ENCODE data around the gene R3HDM4.
A peak's percentile ranks its signal among the peaks of the same experiment; 100 is the strongest.
"Not testable (repeated sequence)": the region's sequence is repeated elsewhere in the genome, so short reads cannot be mapped to it uniquely, and the experiment has no call there.

Gene R3HDM4

DNA sequence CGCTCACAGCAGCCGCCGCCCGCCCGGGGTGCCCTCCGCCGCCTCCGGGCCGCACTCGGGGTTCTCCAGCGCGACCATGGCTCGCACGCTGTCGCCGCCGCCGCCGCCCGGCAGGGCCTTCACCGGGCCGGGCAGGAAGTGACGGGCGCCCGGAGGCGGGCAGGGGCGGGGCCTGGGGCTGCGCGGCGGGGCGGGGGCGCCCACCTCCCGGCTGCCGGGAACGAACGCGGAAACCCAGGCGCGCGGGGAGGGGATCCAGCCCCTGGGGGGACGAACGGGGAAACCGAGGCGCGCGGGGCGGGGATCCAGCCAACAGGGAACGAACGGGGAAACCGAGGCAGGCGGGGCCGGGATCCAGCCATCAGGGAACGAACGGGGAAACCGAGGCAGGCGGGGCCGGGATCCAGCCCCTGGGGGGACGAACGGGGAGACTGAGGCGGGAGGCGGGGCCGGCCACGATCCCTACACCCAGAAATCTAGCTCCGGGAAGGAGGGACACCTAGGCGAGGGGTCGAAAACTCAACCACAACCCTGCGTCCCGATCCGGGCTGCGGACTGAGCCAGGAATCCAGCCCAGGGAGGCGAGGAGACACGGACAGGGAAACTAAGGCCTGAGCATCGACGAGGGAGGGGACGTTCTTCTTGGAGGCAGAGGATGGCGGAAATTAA lies at the start of gene R3HDM4:
R3HDM4 (minus strand) TSS at position 140 of the 669 bp plus-strand sequence; CDS start at position 78, 62 bp downstream.
- DNase-seq (ENCODE audit: low read depth in 2 of 2, low spot score in 1 of 2), result peak; percentile 60 to 71

DNA sequence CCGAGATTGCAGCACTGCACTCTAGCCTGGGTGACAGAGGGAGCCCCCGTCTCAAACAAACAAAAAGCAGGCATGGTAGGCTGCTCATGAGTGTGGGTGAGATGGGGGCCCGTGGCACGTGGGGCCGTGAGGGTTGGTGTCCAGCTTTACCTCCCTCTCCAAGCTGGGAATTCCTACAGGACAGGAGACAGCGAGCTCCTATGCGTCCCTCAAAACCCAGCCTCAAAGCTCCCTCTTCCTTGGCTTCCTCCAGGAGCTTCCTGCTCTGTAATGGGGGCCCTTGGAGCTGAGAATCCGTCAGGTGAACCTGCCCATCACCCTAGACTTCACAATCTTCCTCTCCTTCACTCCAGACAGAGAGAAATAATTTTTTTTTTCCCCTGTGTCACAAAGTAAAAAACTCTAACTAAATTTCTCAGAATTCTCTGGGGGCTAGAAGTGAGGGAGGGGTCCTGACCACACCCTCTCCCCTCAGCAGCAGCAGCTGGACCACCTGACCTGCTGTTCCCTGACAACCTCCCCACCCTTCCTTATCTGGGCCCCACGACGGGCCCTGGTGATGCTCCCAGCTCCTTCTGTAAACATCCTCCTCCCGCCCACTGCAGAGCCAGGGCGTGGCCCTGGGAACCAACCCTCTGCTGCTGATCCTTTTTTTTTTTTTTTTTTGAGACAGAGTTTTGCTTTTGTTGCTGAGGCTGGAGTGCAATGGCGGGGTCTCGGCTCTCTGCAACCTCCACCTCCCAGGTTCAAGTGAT lies 49.0 kb upstream of the R3HDM4 start:
- DNase-seq (ENCODE audit: low read depth in 2 of 2, low spot score in 1 of 2), result no peak

DNA sequence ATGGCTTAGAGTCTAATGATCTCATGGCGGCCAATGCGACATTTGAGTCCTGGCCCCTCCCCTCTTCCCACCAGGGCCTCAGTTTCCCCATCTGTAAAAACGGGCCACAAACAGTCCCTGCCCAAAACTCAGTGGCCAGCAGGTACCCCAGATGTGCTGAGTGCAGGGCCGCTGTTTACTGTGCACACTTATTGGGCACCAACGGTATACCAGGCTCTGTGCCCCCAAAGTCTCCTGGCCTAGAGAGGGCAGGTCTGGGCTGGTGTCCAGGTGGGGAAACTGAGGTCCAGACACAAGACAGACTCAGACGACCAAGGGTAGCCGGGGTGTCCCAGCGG lies 47.6 kb upstream of the R3HDM4 start:
- no peak for DNase-seq (ENCODE audit: low read depth in 2 of 2, low spot score in 1 of 2)

DNA sequence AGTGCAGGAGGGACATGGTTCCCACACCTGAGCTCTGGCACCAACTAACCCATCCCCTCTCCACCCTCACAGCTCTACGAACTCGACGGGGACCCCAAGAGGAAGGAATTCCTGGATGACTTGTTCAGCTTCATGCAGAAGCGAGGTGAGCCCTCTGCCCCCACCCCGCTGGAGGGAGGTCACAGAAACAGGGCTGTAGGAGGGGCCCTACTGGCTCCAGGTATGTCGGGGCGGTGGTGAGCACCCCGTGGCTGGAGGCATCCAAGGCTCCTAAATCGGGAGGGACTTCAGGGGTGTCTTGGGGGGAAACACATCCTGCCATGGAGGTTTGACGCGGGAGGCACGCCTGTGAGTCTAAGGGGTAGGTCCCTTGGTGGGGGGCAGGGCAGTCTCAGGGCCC lies 47.0 kb upstream of the R3HDM4 start:
- DNase-seq (ENCODE audit: low read depth in 2 of 2, low spot score in 1 of 2), result no peak

DNA sequence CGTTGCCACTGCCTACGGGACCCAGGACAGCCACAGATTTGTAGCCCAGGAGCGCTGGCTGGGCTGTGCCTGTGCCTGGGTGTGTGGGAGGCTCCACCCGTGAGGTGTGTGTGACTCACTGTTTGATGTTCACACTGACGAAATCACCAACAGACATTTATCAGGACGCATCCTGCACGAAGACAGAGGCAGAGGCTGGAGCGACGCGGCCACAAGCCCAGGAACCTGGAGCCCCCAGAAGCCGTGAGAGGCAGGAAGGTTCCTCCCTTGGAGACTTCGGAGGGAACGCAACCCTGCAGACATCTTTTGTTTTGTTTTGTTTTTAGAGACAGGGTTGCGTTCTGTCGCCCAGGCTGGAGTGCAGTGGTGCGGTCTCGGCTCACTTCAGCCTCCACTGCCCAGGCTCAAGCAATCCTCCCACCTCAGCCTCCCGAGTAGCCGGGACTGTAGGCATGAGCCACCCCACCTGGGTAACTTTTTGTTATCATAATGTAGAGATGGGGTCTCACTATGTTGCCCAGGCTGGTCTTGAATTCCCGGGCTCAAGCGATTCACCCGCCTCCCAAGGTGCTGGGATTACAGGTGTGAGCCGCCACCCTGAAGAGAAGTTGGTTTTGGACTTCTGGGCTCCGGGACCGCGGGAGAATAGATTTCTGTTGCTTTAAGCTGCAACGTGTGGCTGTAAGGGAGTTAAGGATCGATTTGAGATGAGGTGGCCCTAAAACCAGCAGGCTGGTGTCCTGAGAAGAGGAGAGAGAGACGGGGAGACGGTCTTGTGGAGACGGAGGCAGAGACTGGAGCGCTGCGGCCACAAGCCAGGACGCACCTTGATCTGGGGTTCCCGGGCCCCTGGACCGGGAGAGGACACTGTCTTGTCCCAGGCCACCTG lies 46.2 kb upstream of the R3HDM4 start:
- DNase-seq (ENCODE audit: low read depth in 2 of 2, low spot score in 1 of 2), result no peak

DNA sequence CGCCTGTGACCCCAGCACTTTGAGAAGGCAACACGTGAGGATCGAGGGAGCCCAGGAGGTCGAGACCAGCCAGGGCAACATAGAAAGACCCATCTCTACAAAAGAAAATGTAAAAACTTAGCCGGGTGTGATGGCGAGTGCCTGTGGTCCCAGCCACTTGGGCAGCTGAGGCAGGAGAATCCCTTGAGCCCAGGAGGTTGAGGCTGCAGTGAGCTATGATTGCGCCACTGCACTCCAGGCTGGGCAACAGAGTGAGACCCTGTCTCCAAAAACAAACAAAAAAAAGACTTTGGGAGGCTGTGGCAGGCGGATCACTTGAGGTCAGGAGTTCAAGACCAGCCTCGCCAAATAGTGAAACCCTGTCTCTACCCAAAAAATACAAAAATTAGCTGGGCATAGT lies 44.6 kb upstream of the R3HDM4 start:
- not testable (repeated sequence) for DNase-seq (ENCODE audit: low read depth in 2 of 2, low spot score in 1 of 2)

DNA sequence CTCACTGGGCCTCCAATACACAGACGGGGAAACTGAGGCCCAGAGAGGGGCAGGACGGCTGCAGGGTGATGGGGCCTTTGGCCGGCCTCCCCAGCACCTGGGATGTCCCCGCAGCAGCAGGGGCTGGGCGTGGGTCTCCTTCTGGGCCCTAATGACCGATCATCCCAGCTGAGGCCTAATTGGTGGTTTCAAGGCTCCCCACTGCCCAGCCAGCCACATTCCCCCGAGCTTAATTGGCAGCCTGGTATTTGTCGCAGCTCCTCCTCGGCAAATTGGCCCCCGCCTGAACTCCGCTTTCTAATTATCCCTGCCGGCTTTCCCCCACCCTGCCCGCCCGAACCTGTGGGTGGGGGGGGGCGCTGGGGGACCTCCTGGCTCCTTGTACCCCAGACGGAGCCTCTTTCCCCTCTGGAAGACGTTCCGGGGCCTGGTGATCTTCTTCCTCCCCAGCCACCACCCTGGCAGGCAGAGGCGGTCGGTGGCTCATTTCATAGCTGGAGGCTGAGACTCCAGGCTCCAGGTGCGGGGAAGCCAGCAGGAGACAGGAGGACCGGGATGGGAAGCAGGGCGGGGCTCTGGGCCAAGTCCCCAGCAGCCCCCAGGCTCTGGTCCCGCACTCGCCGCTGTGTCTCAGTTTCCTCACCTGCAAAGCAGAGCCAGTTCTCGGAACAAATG lies 43.9 kb upstream of the R3HDM4 start:
- no peak for DNase-seq (ENCODE audit: low read depth in 2 of 2, low spot score in 1 of 2)

DNA sequence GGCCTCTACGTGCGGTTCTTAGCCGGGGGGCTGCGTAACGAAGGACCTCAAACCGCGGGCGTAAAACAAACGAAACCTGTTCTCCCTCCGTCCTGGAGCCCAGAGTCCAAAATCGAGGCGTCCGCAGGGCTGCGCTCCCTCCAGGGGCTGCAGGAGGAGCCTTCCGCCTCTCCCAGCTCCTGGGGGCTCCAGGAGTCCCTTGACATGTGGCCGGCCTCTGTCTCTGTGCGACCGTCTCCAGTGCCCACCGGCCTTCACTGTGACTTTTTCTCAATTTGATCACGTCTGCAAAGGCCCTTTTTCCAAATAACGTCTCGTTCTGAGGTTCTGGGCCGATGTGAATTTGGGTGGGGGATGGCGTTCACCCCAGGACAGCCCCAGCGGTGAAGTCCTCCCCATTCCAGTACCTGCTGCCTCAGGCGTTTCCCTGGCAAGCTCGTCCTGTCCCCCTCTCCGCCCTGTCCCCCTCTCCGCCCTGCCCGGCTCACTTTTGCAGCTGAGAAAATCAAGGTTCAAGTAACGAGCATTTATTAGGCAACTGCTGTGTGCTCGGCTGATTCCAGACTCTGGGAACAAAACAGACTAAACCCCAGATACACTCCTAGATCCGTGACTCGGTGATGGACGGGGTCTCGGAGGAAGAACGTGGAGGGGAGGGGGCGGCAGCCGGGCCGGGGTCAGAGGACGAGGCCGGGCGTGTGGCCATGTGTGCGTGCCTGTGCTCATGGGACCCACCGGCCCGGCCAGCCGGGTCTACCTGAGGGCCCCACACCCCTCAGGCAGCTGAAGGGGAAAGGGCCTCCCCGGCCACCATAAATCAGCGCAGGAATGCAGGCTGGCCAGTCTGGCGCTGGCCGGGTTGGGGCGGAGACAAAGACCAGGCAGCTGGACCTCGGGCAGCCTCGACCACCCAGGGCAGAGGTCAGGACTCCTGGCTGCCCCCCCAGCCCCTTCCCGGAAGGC lies 43.1 kb upstream of the R3HDM4 start:
- no peak for DNase-seq (ENCODE audit: low read depth in 2 of 2, low spot score in 1 of 2)

DNA sequence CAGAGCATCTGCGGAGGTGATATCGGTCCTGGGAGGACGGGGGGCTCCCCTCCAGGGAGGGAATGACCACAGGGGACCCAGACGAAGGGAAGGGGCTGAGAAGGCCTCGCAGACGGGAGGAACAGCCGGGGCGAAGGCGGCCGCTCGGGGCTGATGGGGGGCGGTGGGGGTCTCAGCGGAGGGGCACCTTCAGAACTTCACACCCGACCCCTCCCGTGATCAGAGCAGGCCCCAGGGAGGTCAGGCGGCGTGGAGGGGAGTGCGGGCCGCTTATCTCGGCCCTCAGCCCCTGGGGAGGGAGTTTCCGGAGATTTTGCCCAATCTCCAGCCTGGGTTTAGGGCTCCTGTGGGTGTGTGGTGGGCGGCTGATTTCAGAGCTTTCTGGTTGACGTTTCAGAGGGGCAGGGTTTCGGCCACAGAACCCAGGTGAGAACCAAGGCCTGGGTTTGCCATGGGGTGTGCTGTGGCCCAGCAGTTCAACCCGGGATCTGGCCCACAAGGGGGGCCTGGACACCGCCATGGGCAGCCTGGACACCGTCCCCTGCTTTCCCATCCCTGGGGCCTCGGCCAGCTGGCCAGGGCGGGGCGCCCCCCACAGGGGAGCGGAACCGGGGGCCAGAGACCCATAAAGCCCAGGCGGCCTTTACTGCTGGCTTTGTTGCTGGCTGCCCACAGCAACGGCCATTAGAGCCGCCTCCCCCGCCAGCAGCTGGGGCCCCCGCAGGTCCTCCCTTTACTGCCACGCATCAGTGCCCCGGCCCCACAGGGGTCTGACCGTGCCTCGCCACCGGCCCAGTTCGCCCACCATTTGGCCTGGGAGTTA lies 41.9 kb upstream of the R3HDM4 start:
- no peak for DNase-seq (ENCODE audit: low read depth in 2 of 2, low spot score in 1 of 2)

DNA sequence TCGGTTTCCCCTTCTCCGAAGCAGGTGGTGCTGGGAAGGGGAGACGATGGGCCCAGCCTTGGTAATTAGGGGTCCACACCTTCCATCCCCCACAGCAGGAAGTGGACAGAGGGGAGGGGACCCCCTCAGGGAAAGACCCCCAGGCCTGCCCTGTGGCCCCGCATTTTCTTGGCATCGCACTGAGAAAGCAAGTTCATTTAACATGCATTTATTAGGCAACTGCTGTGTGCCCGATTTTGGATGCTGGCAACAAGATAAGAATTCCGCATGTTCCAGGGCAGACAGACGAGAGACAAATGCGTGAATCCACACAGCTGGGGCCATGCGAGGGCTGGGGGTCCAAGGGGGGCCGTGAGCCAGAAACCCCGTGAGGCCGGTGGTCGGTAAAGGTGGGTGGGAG lies 41.3 kb upstream of the R3HDM4 start:
- no peak for DNase-seq (ENCODE audit: low read depth in 2 of 2, low spot score in 1 of 2)

DNA sequence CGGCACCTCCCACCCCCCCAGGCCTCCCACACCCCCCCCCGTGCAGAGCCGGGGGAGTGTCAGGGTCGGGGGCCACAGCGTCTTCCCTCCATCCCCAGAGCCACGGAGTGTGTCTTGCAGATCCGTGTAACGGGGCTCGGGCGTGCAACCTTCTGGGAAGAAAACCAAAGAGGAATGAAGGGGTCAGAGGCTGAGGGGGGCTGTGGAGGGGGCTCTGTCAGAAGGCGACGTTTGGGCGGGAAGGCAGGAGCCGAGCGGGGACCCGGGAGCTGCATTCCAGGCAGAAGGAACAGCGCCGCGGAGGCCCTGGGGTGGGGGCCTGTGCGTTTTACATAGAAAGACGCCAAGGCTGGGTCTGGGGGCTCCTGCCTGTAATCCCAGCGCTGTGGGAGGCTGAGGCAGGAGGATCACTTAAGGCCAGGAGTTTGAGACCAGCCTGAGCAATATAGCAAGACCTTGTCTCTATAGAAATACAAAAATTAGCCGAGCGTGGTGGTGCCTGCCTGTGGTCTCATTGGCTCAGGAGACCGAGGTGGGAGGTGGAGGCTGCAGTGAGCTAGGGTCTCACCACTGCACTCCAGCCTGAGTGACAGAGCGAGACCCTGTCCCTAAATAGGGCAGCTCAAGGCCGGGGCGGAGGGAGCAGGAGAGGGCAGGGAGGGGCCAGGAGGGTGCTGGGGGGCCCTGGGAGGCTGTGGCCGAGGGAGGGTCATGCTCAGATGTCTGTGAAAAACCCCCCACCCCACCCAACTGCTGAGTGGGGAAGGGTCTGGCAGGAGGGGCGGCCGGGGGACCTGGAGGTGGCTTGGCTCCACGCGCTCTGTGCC lies 40.6 kb upstream of the R3HDM4 start:
- DNase-seq (ENCODE audit: low read depth in 2 of 2, low spot score in 1 of 2), result no peak

DNA sequence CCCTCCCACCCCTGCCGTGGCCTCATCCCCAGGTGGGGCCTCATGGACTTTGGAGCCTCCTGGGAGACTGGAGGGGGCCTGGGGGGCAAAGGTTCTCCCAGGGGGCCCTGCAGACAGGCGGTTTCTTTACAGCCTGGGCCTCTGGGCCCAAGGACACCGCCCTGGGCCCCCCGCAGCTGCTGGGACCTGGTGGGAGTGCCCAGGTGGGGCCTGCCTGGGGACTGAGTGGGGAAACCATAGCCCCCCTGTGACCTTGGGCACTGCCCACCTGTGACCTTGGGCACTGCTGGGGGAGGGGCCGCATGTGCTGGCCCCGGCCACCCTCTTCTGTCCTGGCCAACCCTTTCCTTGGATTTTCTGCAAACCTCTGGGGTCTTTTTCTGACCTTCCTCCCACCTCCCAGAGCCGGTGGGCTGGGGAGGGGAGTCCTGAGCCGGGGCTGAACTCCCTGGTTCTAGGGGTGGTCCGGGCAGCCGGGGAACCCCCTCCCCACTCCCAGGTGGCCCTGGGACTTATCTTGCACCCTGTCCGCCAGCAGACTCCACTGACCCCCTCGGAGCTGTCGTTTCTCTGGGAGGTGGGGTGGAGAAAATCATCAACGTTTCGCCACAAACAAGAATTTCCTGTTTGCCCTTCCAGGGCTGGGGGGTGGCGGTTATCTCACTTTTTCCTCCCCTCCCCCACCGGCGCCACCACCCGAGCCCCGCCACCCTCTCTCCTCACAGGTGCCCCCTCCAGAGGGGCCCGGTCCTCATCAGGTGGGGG lies 39.8 kb upstream of the R3HDM4 start:
- no peak for DNase-seq (ENCODE audit: low read depth in 2 of 2, low spot score in 1 of 2)

DNA sequence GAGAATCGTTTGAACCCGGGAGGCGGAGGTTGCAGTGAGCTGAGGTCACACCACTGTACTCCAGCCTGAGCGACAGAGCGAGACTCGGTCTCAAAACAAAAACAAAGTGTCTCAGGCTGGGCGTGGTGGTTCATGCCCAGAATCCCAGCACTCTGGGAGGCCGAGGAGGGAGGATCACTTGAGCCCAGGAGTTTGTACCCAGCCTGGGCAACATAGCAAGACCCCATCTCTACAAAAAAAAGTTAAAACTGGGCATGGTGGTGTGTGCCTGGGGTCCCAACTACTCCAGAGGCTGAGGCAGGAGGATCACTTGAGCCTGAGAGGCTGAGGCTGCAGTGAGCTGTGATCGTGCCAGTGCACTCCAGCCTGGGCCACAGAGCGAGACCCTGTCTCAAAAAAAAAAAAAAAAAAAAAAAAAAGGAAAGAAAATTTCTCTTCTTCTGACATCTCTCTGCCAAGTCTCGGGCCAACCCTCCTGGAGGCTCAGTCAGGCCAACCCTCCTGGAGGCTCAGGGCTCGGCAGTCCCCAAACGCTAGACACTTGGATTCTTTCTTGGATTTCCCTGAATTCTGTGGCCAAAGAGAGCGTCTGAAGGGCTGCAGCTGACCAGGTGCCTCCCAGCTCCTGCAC lies 39.1 kb upstream of the R3HDM4 start:
- no peak for DNase-seq (ENCODE audit: low read depth in 2 of 2, low spot score in 1 of 2)

DNA sequence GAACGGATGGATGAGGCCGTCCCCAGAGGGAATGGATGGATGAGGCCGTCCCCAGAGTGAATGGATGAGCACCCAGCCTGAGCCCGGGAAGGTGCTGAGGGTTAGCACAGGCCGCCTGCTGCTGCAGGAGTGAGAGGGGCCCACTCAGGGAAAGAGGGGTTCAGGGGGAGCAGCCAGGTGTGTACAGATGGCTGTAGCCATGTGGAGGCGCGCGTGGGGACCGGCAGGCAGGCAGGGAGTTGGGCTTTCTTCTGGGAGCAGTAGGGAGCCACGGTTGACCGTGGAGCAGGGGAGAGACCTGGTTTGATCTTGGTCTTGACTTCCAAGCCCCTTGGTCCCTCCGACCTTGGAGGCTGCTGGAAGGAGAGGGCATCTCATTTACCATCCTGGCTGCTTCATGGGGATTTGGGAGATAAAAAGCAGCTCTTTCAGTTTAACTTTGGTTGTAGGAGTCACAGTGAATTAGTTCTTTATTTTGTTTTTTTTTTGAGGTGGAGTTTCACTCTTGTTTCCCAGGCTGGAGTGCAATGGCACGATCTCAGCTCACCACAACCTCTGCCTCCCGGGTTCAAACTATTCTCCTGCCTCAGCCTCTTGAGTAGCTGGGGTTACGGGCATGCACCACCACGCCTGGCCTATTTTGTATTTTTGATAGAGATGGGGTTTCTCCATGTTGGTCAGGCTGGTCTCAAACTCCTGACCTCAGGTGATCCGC lies 37.5 kb upstream of the R3HDM4 start:
- DNase-seq (ENCODE audit: low read depth in 2 of 2, low spot score in 1 of 2), result no peak

DNA sequence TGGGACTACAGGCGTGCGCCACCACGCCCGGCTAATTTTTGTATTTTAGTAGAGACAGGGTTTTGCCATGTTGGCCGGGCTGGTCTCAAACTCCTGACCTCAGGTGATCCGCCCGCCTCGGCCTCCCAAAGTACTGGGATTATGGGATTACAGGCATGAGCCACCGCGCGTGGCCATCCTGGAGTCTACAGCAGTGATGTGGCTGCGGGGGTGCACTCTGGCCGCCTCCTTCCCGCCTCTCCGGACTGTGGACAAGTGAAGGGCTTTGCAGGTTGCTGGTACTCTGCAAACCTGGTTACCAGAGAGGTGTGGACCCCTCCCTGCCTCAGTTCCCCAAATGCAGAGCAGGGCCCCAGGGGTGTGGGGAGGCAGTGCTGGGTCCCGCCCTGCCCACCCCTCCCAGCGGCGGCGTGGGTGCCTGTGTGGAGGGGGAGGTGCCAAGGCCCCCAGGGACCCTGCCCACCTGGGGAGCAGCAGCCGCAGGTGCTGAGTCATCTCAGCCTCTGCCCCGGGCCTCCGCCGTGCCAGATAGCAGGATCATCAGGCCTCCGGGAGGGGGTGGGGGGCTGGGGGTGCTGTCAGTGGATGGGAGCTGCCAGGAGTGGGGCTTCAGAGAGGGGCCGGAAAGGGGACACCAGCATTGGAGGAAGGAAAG lies 36.0 kb upstream of the R3HDM4 start:
- no peak for DNase-seq (ENCODE audit: low read depth in 2 of 2, low spot score in 1 of 2)

Measured in stimulated activated CD8-positive, alpha-beta memory T cell treated with anti-CD3 and anti-CD28 coated beads, Interleukin-4, amount 100 ng/mL, for 4 hours (primary cell).